PC-3 (cell line): ENCODE measurements around the gene CAMTA1. TPM values are rescaled to one million over a fixed set of nuclear protein-coding genes. Genes with fewer than 3 reads are reported as not detected.

Experiments used
- ATAC-seq: fragments of 200-7000 bp; cut with Tn5 transposase; 2 replicates; pipeline ENCODE4 v1.9.1; 2020; ENCODE audit warnings: mild to moderate bottlenecking, moderate library complexity
- BruUV-seq: library from RNA; stranded (reverse); fragments of 400-500 nt; replicated peaks from 2 replicates; lab custom pipeline; 2021; lab: Mats Ljungman, UMichigan
- CTCF ChIA-PET: fragments of 300-600 bp; sonication (Branson Sonifier 250); formaldehyde crosslinking; loops from one replicate; lab custom pipeline; 2022; ENCODE audit warnings: antibody characterized with exemption; lab: Charles Lee
- POLR2A ChIA-PET: fragments of 300-600 bp; sonication (Branson Sonifier 250); formaldehyde crosslinking; loops from one replicate; lab custom pipeline; 2022; ENCODE audit warnings: antibody characterized with exemption; ENCODE audit not compliant: unreplicated experiment; lab: Charles Lee
- DNase-seq: peaks from one replicate; pipeline ENCODE4 v3.0.0-alpha.2; 2015
- H2AFZ ChIP-seq: fragments of 300-600 bp; sonication (generic); 2 replicates; pipeline ENCODE4 v1.6.0; 2016; ENCODE audit warnings: antibody characterized with exemption, low read length
- H3F3A ChIP-seq: fragments of 300-600 bp; sonication (generic); one replicate; pipeline ENCODE4 v1.6.0; 2017; ENCODE audit warnings: antibody characterized with exemption, low read length, control low read depth, mild to moderate bottlenecking; ENCODE audit not compliant: unreplicated experiment
- H3K27ac ChIP-seq: fragments of 300-600 bp; sonication (generic); 2 replicates; pipeline ENCODE4 v1.5.1; 2016; ENCODE audit warnings: mild to moderate bottlenecking, low read length
- H3K27me3 ChIP-seq: fragments of 300-600 bp; sonication (generic); 2 replicates; pipeline ENCODE4 v1.6.1; 2016; ENCODE audit warnings: low read length, mixed read lengths
- H3K36me3 ChIP-seq: fragments of 300-600 bp; sonication (generic); 2 replicates; pipeline ENCODE4 v1.6.1; 2016; ENCODE audit warnings: low read depth, mixed run types, low read length, mixed read lengths
- H3K4me1 ChIP-seq: fragments of 300-600 bp; sonication (generic); 2 replicates; pipeline ENCODE4 v1.5.1; 2016; ENCODE audit warnings: low read length; ENCODE audit not compliant: insufficient read depth
- H3K4me2 ChIP-seq: fragments of 300-600 bp; sonication (generic); 2 replicates; pipeline ENCODE4 v1.6.0; 2016; ENCODE audit warnings: low read length
- H3K4me3 ChIP-seq: fragments of 300-600 bp; sonication (generic); 2 replicates; pipeline ENCODE4 v1.5.1; 2016; ENCODE audit warnings: mild to moderate bottlenecking, low read length, mixed read lengths
- H3K79me2 ChIP-seq: fragments of 300-600 bp; sonication (generic); 2 replicates; pipeline ENCODE4 v1.6.1; 2017; ENCODE audit warnings: low read length, mixed read lengths
- H3K9ac ChIP-seq: fragments of 300-600 bp; sonication (generic); 2 replicates; pipeline ENCODE4 v1.6.0; 2016; ENCODE audit warnings: mild to moderate bottlenecking, low read length
- H3K9me2 ChIP-seq: fragments of 300-600 bp; sonication (generic); replicated peaks from 2 replicates; pipeline ENCODE4 v1.6.1; 2016; ENCODE audit warnings: mixed run types, low read length, mixed read lengths
- H3K9me3 ChIP-seq: fragments of 300-600 bp; sonication (generic); 2 replicates; pipeline ENCODE4 v1.6.1; 2016; ENCODE audit warnings: low read length, mixed read lengths
- H4K20me1 ChIP-seq: fragments of 300-600 bp; sonication (generic); 2 replicates; pipeline ENCODE4 v1.6.1; 2016; ENCODE audit warnings: low read length, mixed read lengths
- CTCF ChIP-seq: fragments of 300-600 bp; sonication (generic); conservative IDR thresholded peaks from 2 replicates; pipeline ENCODE4 v1.5.1; 2017; ENCODE audit warnings: antibody characterized with exemption, low read depth, mild to moderate bottlenecking, low read length
- EZH2 ChIP-seq: fragments of 300-600 bp; sonication (generic); IDR thresholded peaks from one replicate; pipeline ENCODE4 v1.6.1; 2017; ENCODE audit warnings: antibody characterized with exemption, mild to moderate bottlenecking, low read length; ENCODE audit not compliant: unreplicated experiment
- EZH2phosphoT487 ChIP-seq: fragments of 300-600 bp; sonication (generic); IDR thresholded peaks from 2 replicates; pipeline ENCODE4 v1.6.1; 2018; ENCODE audit warnings: mild to moderate bottlenecking, antibody characterized with exemption, low read length, borderline replicate concordance
- intact Hi-C: fragments of 100-400 bp; cut with micrococcal nuclease; formaldehyde crosslinking; loops from 2 replicates; pipeline ENCODE4 v1.9.0; 2023
- total RNA-seq: library from RNA; depleted of rRNA; stranded (reverse); fragments of >200 nt; gene quantifications from 2 replicates; pipeline ENCODE4 v1.2.3, GENCODE V29; 2014

CAMTA1 gene
- total RNA-seq, 1 experiment from 2014 or later: 40.8 TPM

GRCh38 chr1:7684861-7685635, 899.8 kb downstream of the CAMTA1 start:
- H4K20me1 ChIP-seq: no peaks in the 10 kb centered on the region
- no peaks in the 10 kb centered on the region for H3K36me3 ChIP-seq
- ChIA-PET POLR2A (no interaction called here), CTCF (no interaction called here)
- no peak overlapping the region for H3K4me2 ChIP-seq
- peaks cover 18% of the 10 kb centered on the region for H3K27me3 ChIP-seq
- no peak overlapping the region for H3K27ac ChIP-seq
- no peak for DNase-seq
- H3F3A ChIP-seq: no peaks in the 10 kb centered on the region
- no peak for ATAC-seq
- H2AFZ ChIP-seq: no peak overlapping the region
- intact Hi-C loops: no loop called here
- H3K79me2 ChIP-seq: no peaks in the 10 kb centered on the region
- no peak overlapping the region for H3K4me3 ChIP-seq
- no peaks in the 10 kb centered on the region for H3K9me3 ChIP-seq
- no peaks in the 10 kb centered on the region for H3K4me1 ChIP-seq
- TF ChIP-seq EZH2 (no peak), EZH2phosphoT487 (no peak), CTCF (no peak)
- H3K9me2 ChIP-seq: no peaks in the 10 kb centered on the region
- H3K9ac ChIP-seq: no peak overlapping the region
- BruUV-seq: no TSS peak

GRCh38 chr1:7686301-7686850, 901.1 kb downstream of the CAMTA1 start:
- Histone ChIP-seq H3K4me2 (no peak overlapping the region), H3K4me1 (no peaks in the 10 kb centered on the region), H2AFZ (no peak overlapping the region), H3K79me2 (no peaks in the 10 kb centered on the region), H3K9me2 (no peaks in the 10 kb centered on the region), H3K9me3 (no peaks in the 10 kb centered on the region), H4K20me1 (no peaks in the 10 kb centered on the region), H3F3A (no peaks in the 10 kb centered on the region), H3K4me3 (no peak overlapping the region), H3K27ac (no peak overlapping the region), H3K9ac (no peak overlapping the region), H3K36me3 (no peaks in the 10 kb centered on the region), H3K27me3 (peaks cover 16% of the 10 kb centered on the region; the same call in 1 of the 2 replicates)
- no peak for TF ChIP-seq EZH2
- no peak for TF ChIP-seq CTCF
- no peak for TF ChIP-seq EZH2phosphoT487
- ChIA-PET CTCF (no interaction called here), POLR2A (no interaction called here)
- DNase-seq (no peak), ATAC-seq (no peak)
- intact Hi-C loops: no loop called here
- BruUV-seq: no TSS peak

- no TSS peak for BruUV-seq
- Histone ChIP-seq H3K4me2 (no peak overlapping the region), H3K27ac (no peak overlapping the region), H3K4me1 (no peaks in the 10 kb centered on the region), H3K9me3 (no peaks in the 10 kb centered on the region), H3K27me3 (peaks cover 16% of the 10 kb centered on the region; the same call in 1 of the 2 replicates), H3K9ac (no peak overlapping the region), H3K79me2 (no peaks in the 10 kb centered on the region), H2AFZ (no peak overlapping the region), H3F3A (no peaks in the 10 kb centered on the region), H3K9me2 (no peaks in the 10 kb centered on the region), H3K4me3 (no peak overlapping the region), H3K36me3 (no peaks in the 10 kb centered on the region), H4K20me1 (no peaks in the 10 kb centered on the region)
- CTCF ChIA-PET: no interaction called here
- TF ChIP-seq CTCF: no peak
- no peak for TF ChIP-seq EZH2phosphoT487
- no peak for TF ChIP-seq EZH2
- DNase-seq (no peak), ATAC-seq (no peak)
- POLR2A ChIA-PET: no interaction called here
- intact Hi-C loops: no loop called here
These were observed 902.2 kb downstream of the CAMTA1 start for GRCh38 chr1:7687411-7687810.
